Nephron (organoid): ENCODE measurements around the gene ADGRD1.

Experiments used
- H3K27ac Mint-ChIP-seq, 3 experiments: 2 replicates each; pipeline ENCODE4 v1.8.0; 2020; ENCODE audit warnings: mixed read lengths in 3 of 3, mild to moderate bottlenecking in 2 of 3, moderate library complexity in 1 of 3
- H3K27me3 Mint-ChIP-seq: 2 replicates; pipeline ENCODE4 v1.8.0; 2021; ENCODE audit warnings: low read depth, mild to moderate bottlenecking, moderate library complexity, mixed read lengths
- H3K36me3 Mint-ChIP-seq: 2 replicates; pipeline ENCODE4 v1.8.0; 2020; ENCODE audit warnings: low read depth, mixed read lengths
- H3K4me1 Mint-ChIP-seq: 2 replicates; pipeline ENCODE4 v1.8.0; 2020; ENCODE audit warnings: mixed read lengths
- H3K4me3 Mint-ChIP-seq, 3 experiments: 2 replicates each; pipeline ENCODE4 v1.8.0; 2020; ENCODE audit warnings: mild to moderate bottlenecking in 3 of 3, mixed read lengths in 3 of 3, moderate library complexity in 2 of 3
- H3K9me3 Mint-ChIP-seq: 2 replicates; pipeline ENCODE4 v1.8.0; 2020; ENCODE audit warnings: mixed read lengths
- TF ChIP-seq, protein P1 (sequence below), 3 experiments: fragments of 200-600 bp; sonication (generic); IDR thresholded peaks; one replicate each; pipeline ENCODE4 v1.5.0; 2021; ENCODE audit warnings: antibody characterized with exemption in 3 of 3; ENCODE audit not compliant: unreplicated experiment in 3 of 3

ADGRD1 gene

DNA sequence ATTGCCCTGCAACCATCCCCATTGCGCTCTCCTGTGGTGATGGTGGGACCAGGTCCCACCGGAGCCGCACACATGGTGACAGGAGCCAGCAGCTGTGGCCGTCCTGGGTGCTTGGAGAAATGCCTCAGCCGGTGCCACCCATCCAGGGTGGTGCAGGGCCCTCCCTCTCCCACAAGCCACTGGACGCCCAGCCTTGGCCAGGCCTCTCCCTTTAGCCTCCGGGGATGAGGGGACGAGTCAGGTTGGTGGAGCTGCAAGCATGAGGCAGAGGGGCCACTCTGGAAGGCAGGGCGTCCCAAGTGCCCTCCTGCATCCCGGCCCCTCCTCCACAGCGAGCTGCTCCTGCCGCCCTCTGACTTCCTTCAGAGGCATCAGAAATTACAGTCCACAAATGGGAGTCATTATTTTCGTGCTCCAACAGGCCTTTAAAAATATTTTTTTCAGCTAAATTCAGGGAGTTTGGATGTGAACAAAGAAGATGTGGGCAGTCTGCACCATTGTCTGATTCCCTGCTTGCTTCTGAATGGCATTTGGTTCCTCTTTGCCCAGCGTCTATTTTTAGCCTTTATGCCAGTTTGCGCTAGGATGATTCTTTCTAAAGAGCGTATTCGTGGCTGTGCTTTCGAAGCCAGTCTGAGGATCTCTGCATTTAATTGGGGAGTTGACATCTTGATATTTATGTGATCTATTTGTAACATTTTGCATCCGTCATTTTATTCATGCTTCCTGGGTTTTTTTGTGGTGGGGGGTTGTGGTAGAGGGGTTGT, 189.4 kb downstream of the ADGRD1 start:
- Mint-ChIP-seq H3K4me3 (no peak overlapping the region), H3K9me3 (no peaks in the 10 kb centered on the region), H3K27me3 (peaks cover 1% of the 10 kb centered on the region), H3K36me3 (no peaks in the 10 kb centered on the region), H3K4me1 (peaks cover 13% of the 10 kb centered on the region), H3K27ac (no peak overlapping the region)
- TF ChIP-seq, protein P1, sequence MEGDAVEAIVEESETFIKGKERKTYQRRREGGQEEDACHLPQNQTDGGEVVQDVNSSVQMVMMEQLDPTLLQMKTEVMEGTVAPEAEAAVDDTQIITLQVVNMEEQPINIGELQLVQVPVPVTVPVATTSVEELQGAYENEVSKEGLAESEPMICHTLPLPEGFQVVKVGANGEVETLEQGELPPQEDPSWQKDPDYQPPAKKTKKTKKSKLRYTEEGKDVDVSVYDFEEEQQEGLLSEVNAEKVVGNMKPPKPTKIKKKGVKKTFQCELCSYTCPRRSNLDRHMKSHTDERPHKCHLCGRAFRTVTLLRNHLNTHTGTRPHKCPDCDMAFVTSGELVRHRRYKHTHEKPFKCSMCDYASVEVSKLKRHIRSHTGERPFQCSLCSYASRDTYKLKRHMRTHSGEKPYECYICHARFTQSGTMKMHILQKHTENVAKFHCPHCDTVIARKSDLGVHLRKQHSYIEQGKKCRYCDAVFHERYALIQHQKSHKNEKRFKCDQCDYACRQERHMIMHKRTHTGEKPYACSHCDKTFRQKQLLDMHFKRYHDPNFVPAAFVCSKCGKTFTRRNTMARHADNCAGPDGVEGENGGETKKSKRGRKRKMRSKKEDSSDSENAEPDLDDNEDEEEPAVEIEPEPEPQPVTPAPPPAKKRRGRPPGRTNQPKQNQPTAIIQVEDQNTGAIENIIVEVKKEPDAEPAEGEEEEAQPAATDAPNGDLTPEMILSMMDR (IDR thresholded peaks at IDR 0.05; ENCODE audit: unreplicated experiment in 3 of 3): no peak

DNA sequence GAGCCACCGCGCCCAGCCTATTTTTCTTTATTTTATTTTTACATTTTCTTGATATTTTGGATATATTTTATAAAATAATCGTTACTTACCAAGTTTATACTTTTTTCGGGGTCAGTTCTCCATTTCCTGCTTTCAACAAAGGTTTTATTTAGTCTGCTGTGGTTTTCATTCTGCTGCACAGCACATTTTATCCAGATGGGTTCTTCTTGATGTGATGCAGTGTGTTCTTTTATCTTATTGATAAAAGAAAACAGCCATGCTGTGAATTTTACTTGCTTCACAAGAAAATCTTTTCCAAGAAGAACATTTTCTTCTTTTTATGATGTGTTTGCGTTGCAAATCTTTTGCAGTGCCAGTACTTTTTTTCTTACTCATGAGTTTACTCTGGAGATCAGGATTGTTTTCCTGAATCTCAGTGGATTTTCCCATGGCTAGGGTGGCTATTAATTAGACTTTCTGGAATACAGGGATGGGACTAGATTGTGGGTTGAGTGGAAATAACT, 192.5 kb downstream of the ADGRD1 start:
- TF ChIP-seq, protein P1 (IDR thresholded peaks at IDR 0.05; ENCODE audit: unreplicated experiment in 3 of 3): no peak
- H3K36me3 Mint-ChIP-seq: no peaks in the 10 kb centered on the region
- H3K9me3 Mint-ChIP-seq: peaks cover 9% of the 10 kb centered on the region
- H3K4me3 Mint-ChIP-seq: no peak overlapping the region
- H3K27me3 Mint-ChIP-seq: no peaks in the 10 kb centered on the region
- H3K27ac Mint-ChIP-seq: no peak overlapping the region
- peaks cover 9% of the 10 kb centered on the region for H3K4me1 Mint-ChIP-seq

DNA sequence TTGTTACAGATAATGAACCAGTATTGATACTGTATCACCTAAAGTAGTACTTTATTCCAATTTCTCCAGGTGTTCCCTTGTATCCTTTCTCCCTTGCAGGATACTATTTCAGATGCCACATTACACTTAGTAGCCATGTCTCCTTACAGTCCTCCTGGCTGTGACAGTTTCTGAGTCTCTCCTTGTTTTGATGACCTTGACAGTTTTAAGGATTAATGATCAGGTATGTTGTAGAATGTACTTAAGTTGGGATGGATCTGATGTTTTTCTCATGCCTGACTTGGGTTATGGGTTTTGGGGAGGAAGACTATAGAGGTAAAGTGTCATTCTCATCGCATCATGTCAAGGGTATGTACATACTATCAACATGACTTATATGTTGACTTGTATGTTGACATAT, 193.6 kb downstream of the ADGRD1 start:
- no peaks in the 10 kb centered on the region for H3K36me3 Mint-ChIP-seq
- TF ChIP-seq, protein P1 (IDR thresholded peaks at IDR 0.05; ENCODE audit: unreplicated experiment in 3 of 3): no peak
- H3K4me3 Mint-ChIP-seq: no peak overlapping the region
- no peaks in the 10 kb centered on the region for H3K27me3 Mint-ChIP-seq
- no peak overlapping the region for H3K27ac Mint-ChIP-seq
- H3K4me1 Mint-ChIP-seq: peaks cover 6% of the 10 kb centered on the region
- H3K9me3 Mint-ChIP-seq: peaks cover 11% of the 10 kb centered on the region

DNA sequence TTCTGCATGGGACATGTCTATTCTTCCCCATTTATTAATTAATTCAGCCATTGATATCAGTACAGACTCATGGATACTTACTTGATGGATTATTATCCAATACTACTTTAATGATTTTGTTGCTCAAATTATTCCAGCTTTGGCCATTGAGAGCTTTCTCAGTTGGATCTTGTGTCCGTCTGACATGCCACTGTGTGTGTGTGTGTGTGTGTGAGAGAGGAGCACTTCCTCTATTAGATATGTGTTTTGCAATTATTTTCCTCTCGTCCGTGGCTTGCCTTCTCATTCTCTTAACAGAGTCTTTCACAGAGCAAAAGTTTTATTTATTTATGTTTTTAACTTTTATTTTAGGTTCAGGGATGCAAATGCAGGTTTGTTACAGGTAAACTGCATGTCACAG, 194.2 kb downstream of the ADGRD1 start:
- H3K27ac Mint-ChIP-seq: no peak overlapping the region
- H3K4me3 Mint-ChIP-seq: no peak overlapping the region

DNA sequence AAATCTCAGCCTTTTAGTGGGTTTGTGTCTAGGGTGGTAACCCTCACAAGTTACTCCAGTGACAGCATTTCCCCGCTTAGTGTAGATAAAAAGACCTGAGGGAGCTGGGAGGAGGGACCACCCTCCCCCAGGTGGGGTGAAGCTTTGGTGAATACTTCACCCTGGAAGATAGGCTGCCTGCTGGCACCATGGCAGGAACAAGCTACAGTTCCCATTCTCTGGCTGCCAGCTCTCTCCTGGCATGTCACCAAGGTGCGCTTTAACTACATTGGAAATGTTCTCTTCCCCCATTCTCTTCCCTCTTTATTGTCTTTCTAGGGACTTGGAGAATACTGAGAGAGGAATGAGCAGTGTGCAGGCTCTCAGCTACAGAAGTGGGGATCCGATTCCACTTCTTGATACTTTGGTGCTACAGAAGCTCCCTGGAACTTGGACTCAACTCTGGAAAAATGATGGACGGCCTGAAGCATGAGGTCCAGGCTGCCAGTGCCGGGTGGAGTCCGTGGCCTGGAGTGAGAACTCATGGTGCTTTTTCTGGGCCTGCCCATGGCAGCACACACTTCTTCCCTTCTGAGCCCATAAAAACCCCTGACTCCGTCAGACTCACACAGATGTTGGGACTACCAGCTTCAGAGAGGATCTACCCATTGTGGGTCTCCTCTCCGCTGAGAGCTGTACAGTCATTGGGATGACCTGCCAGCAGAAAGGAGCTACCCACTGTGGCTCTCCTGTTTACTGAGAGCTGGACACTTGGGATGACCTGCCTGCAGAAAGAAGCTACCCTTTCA, 198.0 kb downstream of the ADGRD1 start:
- Mint-ChIP-seq H3K9me3 (peaks cover 11% of the 10 kb centered on the region), H3K36me3 (no peaks in the 10 kb centered on the region), H3K4me1 (no peaks in the 10 kb centered on the region), H3K27ac (no peak overlapping the region), H3K4me3 (no peak overlapping the region), H3K27me3 (peaks cover 14% of the 10 kb centered on the region)
- TF ChIP-seq, protein P1 (IDR thresholded peaks at IDR 0.05; ENCODE audit: unreplicated experiment in 3 of 3): no peak

More for the DNA sequence above, 194.2 kb downstream of the ADGRD1 start:
- TF ChIP-seq, protein P1 (IDR thresholded peaks at IDR 0.05; ENCODE audit: unreplicated experiment in 3 of 3): no peak
- Mint-ChIP-seq H3K9me3 (peaks cover 11% of the 10 kb centered on the region), H3K27me3 (peaks cover 2% of the 10 kb centered on the region), H3K4me1 (peaks cover 6% of the 10 kb centered on the region), H3K36me3 (no peaks in the 10 kb centered on the region)
